ENCODE results near the gene FLOT1. TPM values are rescaled to one million over a fixed set of nuclear protein-coding genes. Genes with fewer than 3 reads are reported as not detected.
A peak's percentile ranks its signal among the peaks of the same experiment; 100 is the strongest.

FLOT1 gene
- total and polyA plus RNA-seq, 2 of the 13 experiments (the other 11 are each of a cell fraction or from before 2014, with no cell fraction given), result 82.3 to 130 TPM

DNA sequence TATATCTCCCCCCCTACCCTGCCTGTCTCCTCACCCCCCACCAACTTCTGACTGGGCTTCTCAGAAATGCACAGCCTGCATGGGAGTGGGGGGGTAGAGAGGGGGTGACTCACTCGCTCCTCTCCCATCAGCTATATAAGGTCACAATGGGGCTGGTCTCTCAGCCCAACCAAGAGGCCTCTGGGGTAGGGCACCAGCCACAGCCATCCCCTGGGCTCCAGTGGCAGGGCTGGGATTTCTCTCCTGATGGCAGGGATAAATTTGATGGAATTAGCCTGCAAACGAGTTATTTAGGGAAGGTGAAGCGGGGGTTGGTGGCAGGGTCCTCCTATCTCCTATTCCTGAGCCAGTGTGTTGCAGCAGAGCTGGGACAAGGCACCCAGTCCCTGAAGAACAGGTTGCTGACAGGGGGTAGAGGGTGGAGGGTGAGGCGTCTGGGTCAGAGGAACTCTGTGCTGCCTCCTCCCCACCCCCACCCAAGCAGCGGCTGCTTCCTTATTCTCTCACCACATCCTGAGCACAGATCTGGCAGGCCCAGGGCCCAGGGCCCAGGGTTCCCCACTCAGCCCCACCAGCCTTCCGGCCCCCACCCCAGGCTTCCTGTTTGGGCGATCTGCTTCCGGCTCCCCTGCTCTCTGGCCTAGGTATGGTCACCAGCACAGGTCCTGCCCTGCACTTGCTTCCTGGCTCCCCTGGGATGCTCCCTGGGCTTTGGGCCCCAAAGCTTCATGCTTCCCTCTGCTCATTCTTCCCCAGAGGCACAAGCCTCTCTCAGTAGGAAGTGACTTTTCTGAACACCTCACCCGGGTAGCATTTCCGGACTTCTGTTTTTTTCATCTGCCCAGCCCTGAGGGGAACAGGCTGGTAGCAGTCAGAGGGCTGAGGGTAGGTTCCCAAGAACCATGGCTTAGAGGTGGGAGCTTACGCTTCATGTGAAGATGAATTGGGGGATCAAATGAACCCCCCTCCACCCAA lies 60.1 kb downstream of the FLOT1 start (continued):
- TF ChIP-seq MYNN (CRISPR knock-in tag; IDR thresholded peaks at IDR 0.05; ENCODE audit: low read depth), result no peak
- TF ChIP-seq PRDM4 (CRISPR knock-in tag; IDR thresholded peaks at IDR 0.05; ENCODE audit: borderline replicate concordance), result no peak
- no peak for TF ChIP-seq KDM2A (CRISPR knock-in tag; IDR thresholded peaks at IDR 0.05; ENCODE audit: borderline replicate concordance, low read depth)
- TF ChIP-seq GABPB1 (CRISPR knock-in tag; IDR thresholded peaks at IDR 0.05), result peak; percentile 70
- peak; percentile 10 for TF ChIP-seq SAP130 (CRISPR knock-in tag; IDR thresholded peaks at IDR 0.05; ENCODE audit: low read depth)
- TF ChIP-seq, protein P1, sequence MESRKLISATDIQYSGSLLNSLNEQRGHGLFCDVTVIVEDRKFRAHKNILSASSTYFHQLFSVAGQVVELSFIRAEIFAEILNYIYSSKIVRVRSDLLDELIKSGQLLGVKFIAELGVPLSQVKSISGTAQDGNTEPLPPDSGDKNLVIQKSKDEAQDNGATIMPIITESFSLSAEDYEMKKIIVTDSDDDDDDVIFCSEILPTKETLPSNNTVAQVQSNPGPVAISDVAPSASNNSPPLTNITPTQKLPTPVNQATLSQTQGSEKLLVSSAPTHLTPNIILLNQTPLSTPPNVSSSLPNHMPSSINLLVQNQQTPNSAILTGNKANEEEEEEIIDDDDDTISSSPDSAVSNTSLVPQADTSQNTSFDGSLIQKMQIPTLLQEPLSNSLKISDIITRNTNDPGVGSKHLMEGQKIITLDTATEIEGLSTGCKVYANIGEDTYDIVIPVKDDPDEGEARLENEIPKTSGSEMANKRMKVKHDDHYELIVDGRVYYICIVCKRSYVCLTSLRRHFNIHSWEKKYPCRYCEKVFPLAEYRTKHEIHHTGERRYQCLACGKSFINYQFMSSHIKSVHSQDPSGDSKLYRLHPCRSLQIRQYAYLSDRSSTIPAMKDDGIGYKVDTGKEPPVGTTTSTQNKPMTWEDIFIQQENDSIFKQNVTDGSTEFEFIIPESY (CRISPR knock-in tag; IDR thresholded peaks at IDR 0.05), result no peak
- no peak for TF ChIP-seq MLX (CRISPR knock-in tag; IDR thresholded peaks at IDR 0.05)
- TF ChIP-seq ZNF740 (CRISPR knock-in tag; IDR thresholded peaks at IDR 0.05), result peak; percentile 51; the same call in 1 of the 2 replicates
- no peak for TF ChIP-seq CREBL2 (CRISPR knock-in tag; IDR thresholded peaks at IDR 0.05; ENCODE audit: borderline replicate concordance)
- no peak for TF ChIP-seq ZKSCAN1 (IDR thresholded peaks at IDR 0.05; ENCODE audit: low read length)
- no peak for TF ChIP-seq SRY (CRISPR knock-in tag; IDR thresholded peaks at IDR 0.05)
- TF ChIP-seq DPF2 (CRISPR knock-in tag; IDR thresholded peaks at IDR 0.05; ENCODE audit: borderline replicate concordance, low read depth), result no peak
- TF ChIP-seq ATF7-NPFF (CRISPR knock-in tag; IDR thresholded peaks at IDR 0.05; ENCODE audit: low read depth), result no peak
- TF ChIP-seq ZNF552 (CRISPR knock-in tag; IDR thresholded peaks at IDR 0.05; ENCODE audit: borderline replicate concordance), result no peak
- no peak for TF ChIP-seq IKZF4 (CRISPR knock-in tag; IDR thresholded peaks at IDR 0.05; ENCODE audit: borderline replicate concordance, low read depth, not compliant biosample characterization)
- TF ChIP-seq, protein P2, sequence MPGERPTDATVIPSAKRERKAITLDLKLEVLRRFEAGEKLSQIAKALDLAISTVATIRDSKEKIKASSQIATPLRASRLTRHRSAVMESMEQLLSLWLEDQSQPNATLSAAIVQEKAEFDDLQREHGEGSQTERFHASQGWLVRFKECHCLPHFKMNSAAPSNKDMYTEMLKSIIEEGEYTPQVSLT (CRISPR knock-in tag; IDR thresholded peaks at IDR 0.05; ENCODE audit: borderline replicate concordance, low read depth), result no peak
- TF ChIP-seq SRF (IDR thresholded peaks at IDR 0.05; ENCODE audit: low read depth, low read length), result 0 out of 2 replicates have a peak, but pooled peaks have one; percentile 47
